CD4-positive, alpha-beta memory T cell (primary cell): ENCODE measurements around the gene AS3MT. TPM values are rescaled to one million over a fixed set of nuclear protein-coding genes. Genes with fewer than 3 reads are reported as not detected.
"Not testable (repeated sequence)": the region's sequence is repeated elsewhere in the genome, so short reads cannot be mapped to it uniquely, and the experiment has no call there.

Experiments
- CTCF ChIA-PET: fragments of 350-600 bp; sonication (Branson Sonifier 250); formaldehyde crosslinking; loops from one replicate; lab custom pipeline; 2021; ENCODE audit warnings: inconsistent platforms; ENCODE audit not compliant: partially characterized antibody; lab: Charles Lee
- POLR2A ChIA-PET: fragments of 350-600 bp; sonication (Branson Sonifier 250); formaldehyde crosslinking; loops from one replicate; lab custom pipeline; 2021; ENCODE audit not compliant: partially characterized antibody; lab: Charles Lee
- DNase-seq, 5 donors: peaks; one replicate each; pipeline versions ENCODE4 v3.0.0 to v3.0.0-alpha.2; 2020 to 2022; ENCODE audit warnings: mixed read lengths in 1 of 5
- H3K27ac ChIP-seq: one replicate; pipeline ENCODE4 v1.7.0; 2013; ENCODE audit warnings: low read depth, low read length
- H3K27me3 ChIP-seq: 2 replicates; pipeline ENCODE4 v1.7.0; 2013; ENCODE audit warnings: mild to moderate bottlenecking, low read length, moderate library complexity; ENCODE audit not compliant: insufficient read depth
- H3K36me3 ChIP-seq: 2 replicates; pipeline ENCODE4 v1.7.0; 2013; ENCODE audit warnings: mild to moderate bottlenecking, low read length, moderate library complexity; ENCODE audit not compliant: insufficient read depth
- H3K4me1 ChIP-seq: 2 replicates; pipeline ENCODE4 v1.7.0; 2013; ENCODE audit warnings: mild to moderate bottlenecking, low read length, moderate library complexity; ENCODE audit not compliant: insufficient read depth
- H3K4me3 ChIP-seq, 2 donors: one replicate each; pipeline ENCODE4 v1.7.0; 2013; ENCODE audit warnings: low read length in 2 of 2, mild to moderate bottlenecking in 1 of 2
- H3K9me3 ChIP-seq, 2 donors: one replicate each; pipeline ENCODE4 v1.7.0; 2013; ENCODE audit warnings: low read length in 2 of 2, control low read depth in 1 of 2; ENCODE audit not compliant: control insufficient read depth in 1 of 2
- H3K27ac Mint-ChIP-seq, 7 donors: one replicate each; pipeline ENCODE4 v1.8.0; 2020 to 2021; ENCODE audit warnings: mixed read lengths in 7 of 7, mild to moderate bottlenecking in 6 of 7, inconsistent platforms in 3 of 7, moderate library complexity in 3 of 7
- H3K27me3 Mint-ChIP-seq, 2 donors: one replicate each; pipeline ENCODE4 v1.8.0; 2020 to 2021; ENCODE audit warnings: mixed read lengths in 2 of 2
- H3K36me3 Mint-ChIP-seq, 2 donors: one replicate each; pipeline ENCODE4 v1.8.0; 2020 to 2021; ENCODE audit warnings: mixed read lengths in 2 of 2, inconsistent platforms in 1 of 2, mild to moderate bottlenecking in 1 of 2
- H3K4me1 Mint-ChIP-seq, 4 donors: one replicate each; pipeline ENCODE4 v1.8.0; 2020 to 2021; ENCODE audit warnings: mixed read lengths in 4 of 4, mild to moderate bottlenecking in 1 of 4
- H3K4me3 Mint-ChIP-seq, 8 donors: one replicate each; pipeline ENCODE4 v1.8.0; 2020 to 2021; ENCODE audit warnings: mixed read lengths in 8 of 8, mild to moderate bottlenecking in 7 of 8, moderate library complexity in 6 of 8, inconsistent platforms in 3 of 8
- H3K9me3 Mint-ChIP-seq, 8 donors: one replicate each; pipeline ENCODE4 v1.8.0; 2020 to 2021; ENCODE audit warnings: mixed read lengths in 8 of 8, mild to moderate bottlenecking in 5 of 8, inconsistent platforms in 3 of 8, moderate library complexity in 1 of 8
- intact Hi-C: fragments of 100-400 bp; cut with micrococcal nuclease; formaldehyde crosslinking; loops from one replicate; pipeline ENCODE4 v1.15.1; 2023
- polyA plus RNA-seq, 2 donors: library from polyadenylated mRNA; unstranded; fragments of 300-500 nt; fragmentation: Illumina TruSeq; gene quantifications; one replicate each; pipeline ENCODE4 v1.2.3, GENCODE V29; 2021
- total RNA-seq, 2 experiments: library from RNA; stranded (reverse); gene quantifications; one replicate each; pipeline ENCODE4 v1.2.3, GENCODE V29; 2021

AS3MT gene
- total and polyA plus RNA-seq, 4 experiments from 2014 or later = 0.14 to 2.3 (median 2.3) TPM; not detected in 1

DNA sequence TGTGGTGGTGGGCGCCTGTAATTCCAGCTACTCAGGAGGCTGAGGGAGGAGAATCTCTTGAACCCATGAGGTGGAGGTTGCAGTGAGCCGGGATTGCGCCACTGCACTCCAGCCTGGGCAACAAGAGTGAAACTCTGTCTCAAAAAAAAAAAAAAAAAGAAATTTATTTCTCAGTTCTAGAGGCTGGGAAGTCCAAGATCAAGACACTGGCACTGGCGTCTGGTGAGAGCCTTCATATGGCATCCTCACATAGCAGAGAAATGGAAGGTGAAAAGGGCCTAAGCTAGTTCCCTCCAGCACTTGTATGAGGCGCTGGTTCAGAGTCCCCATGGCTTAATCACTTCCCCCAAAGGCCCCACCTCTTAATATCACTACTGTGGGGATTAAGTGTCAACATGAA lies 59.2 kb downstream of the AS3MT start:
- H3K4me3 Mint-ChIP-seq, H3K27ac Mint-ChIP-seq, H3K36me3 ChIP-seq, H3K9me3 ChIP-seq, H3K27me3 ChIP-seq, H3K27me3 Mint-ChIP-seq, H3K27ac ChIP-seq, H3K4me1 ChIP-seq, DNase-seq, intact Hi-C loops, H3K9me3 Mint-ChIP-seq, POLR2A ChIA-PET, CTCF ChIA-PET, H3K4me3 ChIP-seq: not testable (repeated sequence)
- peaks cover 7 to 19% of the 10 kb centered on the region in 2 donors for H3K36me3 Mint-ChIP-seq
- H3K4me1 Mint-ChIP-seq = peaks cover 12 to 15% (median 13%) of the 10 kb centered on the region in 4 donors

DNA sequence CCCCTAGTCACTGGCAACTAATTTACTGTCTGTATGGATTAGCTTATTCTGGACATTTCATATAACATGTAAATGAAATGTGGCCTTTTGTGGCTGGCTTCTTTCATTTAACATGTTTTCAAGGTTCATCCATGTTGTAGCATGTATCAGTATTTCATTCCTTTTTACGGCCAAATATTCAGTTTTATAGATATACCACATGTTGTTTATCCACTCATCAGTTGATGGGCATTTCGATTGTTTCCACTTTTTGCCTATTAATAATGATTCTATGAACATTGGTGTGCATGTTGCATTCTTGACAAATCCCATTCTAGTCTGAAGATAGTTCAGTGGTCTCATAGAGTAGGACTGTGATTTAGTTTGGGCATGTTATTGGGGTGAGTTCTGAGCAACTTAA lies 61.5 kb downstream of the AS3MT start:
- H3K9me3 ChIP-seq = no peaks in the 10 kb centered on the region
- peaks cover under 1 to 7% (median 2%) of the 10 kb centered on the region in 4 donors for H3K4me1 Mint-ChIP-seq
- no peak for DNase-seq
- peaks cover 0 to 3% (median 0%) of the 10 kb centered on the region in 8 donors for H3K9me3 Mint-ChIP-seq
- H3K27ac ChIP-seq = no peak overlapping the region
- H3K4me3 Mint-ChIP-seq = no peak overlapping the region
- H3K36me3 ChIP-seq = no peaks in the 10 kb centered on the region
- CTCF ChIA-PET = no interaction called here
- H3K4me1 ChIP-seq = peaks cover 3% of the 10 kb centered on the region
- H3K27ac Mint-ChIP-seq = no peak overlapping the region
- no peak overlapping the region for H3K4me3 ChIP-seq
- intact Hi-C loops = no loop called here
- POLR2A ChIA-PET = no interaction called here
- no peaks in the 10 kb centered on the region for H3K27me3 ChIP-seq
- peaks cover 7 to 19% of the 10 kb centered on the region in 2 donors for H3K36me3 Mint-ChIP-seq
- H3K27me3 Mint-ChIP-seq = no peaks in the 10 kb centered on the region

DNA sequence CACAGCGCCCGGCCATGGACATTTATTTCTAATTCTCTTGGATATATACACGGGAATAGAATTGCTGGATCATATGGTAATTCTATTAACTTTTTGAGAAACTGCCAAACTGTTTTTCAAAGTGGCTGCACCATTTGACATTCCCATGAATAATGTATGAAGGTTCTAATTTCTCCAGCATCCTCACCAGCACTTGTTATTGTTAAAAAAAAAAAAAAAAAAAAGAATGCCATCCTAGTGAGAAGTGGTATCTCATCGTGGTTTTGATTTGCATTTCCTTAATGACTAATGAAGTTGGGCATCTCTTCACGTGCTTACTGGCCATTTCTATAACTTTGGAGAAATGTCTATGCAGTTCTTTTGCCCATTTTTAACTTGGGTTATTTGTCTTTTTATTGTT lies 62.4 kb downstream of the AS3MT start:
- Histone ChIP-seq H3K4me3 (no peak overlapping the region), H3K9me3 (no peaks in the 10 kb centered on the region), H3K27me3 (no peaks in the 10 kb centered on the region), H3K27ac (no peak overlapping the region), H3K36me3 (no peaks in the 10 kb centered on the region), H3K4me1 (peaks cover 12% of the 10 kb centered on the region)
- H3K4me3 Mint-ChIP-seq = no peak overlapping the region
- no peaks in the 10 kb centered on the region for H3K27me3 Mint-ChIP-seq
- ChIA-PET POLR2A (interaction anchor here (1.2 kb wide), 1 partner anchor 14 kb away, joined by 3 read pairs; no protein-coding TSS in a partner anchor), CTCF (interaction anchor here (0.7 kb wide), 1 partner anchor 85 kb away, joined by 3 read pairs; no protein-coding TSS in a partner anchor)
- intact Hi-C loops = no loop called here
- peaks cover 0 to 3% (median 0%) of the 10 kb centered on the region in 8 donors for H3K9me3 Mint-ChIP-seq
- H3K36me3 Mint-ChIP-seq = peaks cover 7 to 22% of the 10 kb centered on the region in 2 donors
- no peak for DNase-seq
- H3K4me1 Mint-ChIP-seq = peaks cover 10 to 16% (median 11%) of the 10 kb centered on the region in 4 donors
- no peak overlapping the region for H3K27ac Mint-ChIP-seq

DNA sequence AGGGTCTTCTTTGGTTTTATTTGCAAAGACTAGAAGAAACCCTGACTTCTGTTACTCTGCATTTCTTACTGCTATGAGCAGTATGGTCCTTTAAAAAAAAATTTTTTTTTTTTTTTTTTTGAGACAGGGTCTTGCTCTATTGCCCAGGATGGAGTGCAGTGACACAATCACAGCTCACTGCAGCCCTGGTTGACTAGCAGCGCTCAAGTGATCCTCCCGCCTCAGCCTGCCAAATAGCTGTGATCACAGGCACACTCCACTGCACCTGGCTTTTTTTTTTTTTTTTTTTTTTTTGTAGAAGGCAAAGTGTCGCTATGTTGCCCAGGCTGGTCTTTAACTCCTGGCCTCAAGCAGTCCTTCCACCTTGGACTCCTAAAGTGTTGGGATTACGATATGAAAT lies 66.2 kb downstream of the AS3MT start:
- no peak overlapping the region for H3K4me3 ChIP-seq
- no peaks in the 10 kb centered on the region for H3K27me3 ChIP-seq
- H3K9me3 ChIP-seq = no peaks in the 10 kb centered on the region
- no peak overlapping the region for H3K27ac ChIP-seq
- no peak for DNase-seq
- H3K9me3 Mint-ChIP-seq = peaks cover 0 to 3% (median 0%) of the 10 kb centered on the region in 8 donors
- no peak overlapping the region for H3K4me3 Mint-ChIP-seq
- POLR2A ChIA-PET = no interaction called here
- CTCF ChIA-PET = interaction anchor here (1.0 kb wide), 1 partner anchor 18 kb away, joined by 3 read pairs; the partner anchor contains the start of gene CNNM2
- no peak overlapping the region for H3K27ac Mint-ChIP-seq
- intact Hi-C loops = no loop called here
- H3K4me1 ChIP-seq = peaks cover 13% of the 10 kb centered on the region
- H3K36me3 Mint-ChIP-seq = peaks cover 2 to 12% of the 10 kb centered on the region in 2 donors
- no peaks in the 10 kb centered on the region for H3K36me3 ChIP-seq
- peaks cover 15 to 17% (median 16%) of the 10 kb centered on the region in 4 donors for H3K4me1 Mint-ChIP-seq
- H3K27me3 Mint-ChIP-seq = no peaks in the 10 kb centered on the region

DNA sequence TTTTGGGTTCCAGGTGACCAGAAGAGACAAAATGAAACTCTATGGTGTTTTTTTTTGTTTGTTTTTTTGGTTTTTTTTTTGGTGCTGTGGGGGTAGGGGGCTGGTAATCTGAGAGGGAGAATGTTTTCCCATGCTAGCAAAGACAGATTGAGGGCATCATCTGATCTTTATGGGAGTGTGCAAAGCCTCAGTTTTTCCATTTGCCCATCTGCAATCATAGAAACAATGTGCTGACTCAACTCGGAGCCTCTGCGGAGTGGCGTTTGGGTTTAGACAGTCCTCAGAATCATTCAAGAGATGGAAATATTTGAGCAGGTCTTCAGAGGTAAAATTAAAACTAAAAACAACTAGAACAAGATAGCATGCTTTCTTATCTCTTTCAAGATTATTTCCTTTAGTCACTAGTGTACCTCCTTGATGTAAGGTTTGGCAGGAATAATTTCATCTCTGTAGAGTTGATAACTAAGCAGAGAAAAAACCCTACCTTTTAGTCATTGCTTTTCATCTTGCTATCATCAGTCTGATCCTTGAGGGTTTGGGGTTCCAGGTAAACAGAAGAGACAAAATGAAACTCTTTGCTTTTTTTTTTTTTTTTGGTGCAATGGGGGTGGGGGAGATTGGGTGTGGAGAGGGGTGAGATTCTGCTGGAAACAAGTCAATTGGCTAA lies 66.8 kb downstream of the AS3MT start:
- intact Hi-C loops = no loop called here
- no peak for DNase-seq
- H3K27ac Mint-ChIP-seq = peak overlapping the region in 3 of 7 donors; percentile 5 to 81 (median 29)
- H3K9me3 ChIP-seq = no peaks in the 10 kb centered on the region
- ChIA-PET POLR2A (no interaction called here), CTCF (no interaction called here)
- H3K4me1 Mint-ChIP-seq = peaks cover 15 to 16% (median 16%) of the 10 kb centered on the region in 4 donors
- no peak overlapping the region for H3K4me3 ChIP-seq
- H3K4me3 Mint-ChIP-seq = peak overlapping the region in 6 of 8 donors; percentile 1 to 60 (median 53)
- no peaks in the 10 kb centered on the region for H3K36me3 ChIP-seq
- no peaks in the 10 kb centered on the region for H3K27me3 ChIP-seq
- peaks cover 0 to 7% of the 10 kb centered on the region in 2 donors for H3K36me3 Mint-ChIP-seq
- H3K9me3 Mint-ChIP-seq = peaks cover 0 to 3% (median 0%) of the 10 kb centered on the region in 8 donors
- H3K27me3 Mint-ChIP-seq = no peaks in the 10 kb centered on the region
- H3K27ac ChIP-seq = no peak overlapping the region
- peaks cover 13% of the 10 kb centered on the region for H3K4me1 ChIP-seq

DNA sequence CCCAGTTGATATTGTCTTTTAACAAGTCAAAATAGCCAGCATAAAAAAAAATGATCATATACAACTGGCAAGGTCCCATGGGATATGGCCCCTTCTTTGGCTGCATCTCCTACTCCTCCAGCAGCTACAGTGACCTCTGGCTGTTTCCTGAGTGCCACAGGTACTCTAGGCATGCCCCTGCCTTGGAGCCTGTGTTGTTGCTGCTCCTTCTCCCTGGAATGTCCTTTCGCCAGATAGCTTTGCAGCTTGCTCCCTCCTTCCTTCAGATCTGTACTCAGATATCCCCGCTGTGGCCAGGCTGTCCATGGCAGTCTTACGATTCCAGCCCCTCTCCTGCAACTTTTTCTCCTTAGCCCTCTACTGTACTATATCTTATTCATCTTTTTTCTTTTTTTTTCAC lies 72.1 kb downstream of the AS3MT start:
- H3K4me3 ChIP-seq = no peak overlapping the region
- peak overlapping the region in 1 of 8 donors; percentile 7 for H3K4me3 Mint-ChIP-seq

DNA sequence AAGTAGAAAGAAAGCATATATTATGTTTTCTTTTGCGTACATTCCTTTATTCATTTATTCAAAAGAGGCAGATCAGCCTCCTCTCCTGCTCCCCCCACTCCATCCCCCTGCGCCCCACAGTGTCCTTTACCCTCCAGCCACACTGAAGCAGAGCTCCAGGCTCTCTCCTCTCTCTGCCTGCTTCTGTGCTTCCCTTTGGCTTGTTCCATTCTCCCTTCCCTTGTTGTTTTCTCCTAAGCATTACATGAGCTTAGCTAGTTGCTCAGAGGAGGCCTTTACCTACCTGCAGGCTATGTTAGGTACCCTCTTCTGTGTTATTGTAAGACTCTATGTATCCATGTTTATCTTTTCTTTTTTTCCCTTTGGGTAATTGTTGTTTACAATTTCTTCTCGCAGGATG lies 76.2 kb downstream of the AS3MT start:
- no peaks in the 10 kb centered on the region for H3K4me1 ChIP-seq
- H3K27ac ChIP-seq = no peak overlapping the region
- no peaks in the 10 kb centered on the region for H3K27me3 Mint-ChIP-seq
- H3K9me3 Mint-ChIP-seq = no peaks in the 10 kb centered on the region
- ChIA-PET POLR2A (interaction anchor here (1.2 kb wide), 1 partner anchor 14 kb away, joined by 3 read pairs; no protein-coding TSS in a partner anchor), CTCF (no interaction called here)
- no peaks in the 10 kb centered on the region for H3K36me3 ChIP-seq
- no peak for DNase-seq
- no peaks in the 10 kb centered on the region for H3K9me3 ChIP-seq
- no peak overlapping the region for H3K4me3 Mint-ChIP-seq
- intact Hi-C loops = no loop called here
- no peak overlapping the region for H3K27ac Mint-ChIP-seq
- H3K4me1 Mint-ChIP-seq = peaks cover 0 to 7% (median 2%) of the 10 kb centered on the region in 4 donors
- H3K36me3 Mint-ChIP-seq = peaks cover 3 to 7% of the 10 kb centered on the region in 2 donors
- H3K27me3 ChIP-seq = no peaks in the 10 kb centered on the region
- no peak overlapping the region for H3K4me3 ChIP-seq

More for the DNA sequence above, 72.1 kb downstream of the AS3MT start:
- H3K27me3 Mint-ChIP-seq = no peaks in the 10 kb centered on the region
- ChIA-PET POLR2A (no interaction called here), CTCF (no interaction called here)
- Histone ChIP-seq H3K4me1 (peaks cover 4% of the 10 kb centered on the region), H3K27ac (no peak overlapping the region), H3K9me3 (no peaks in the 10 kb centered on the region), H3K36me3 (no peaks in the 10 kb centered on the region), H3K27me3 (no peaks in the 10 kb centered on the region)
- no peak overlapping the region for H3K27ac Mint-ChIP-seq
- no peak for DNase-seq
- H3K9me3 Mint-ChIP-seq = no peaks in the 10 kb centered on the region
- intact Hi-C loops = no loop called here
- H3K36me3 Mint-ChIP-seq = peaks cover 3 to 8% of the 10 kb centered on the region in 2 donors
- peaks cover 6 to 12% (median 7%) of the 10 kb centered on the region in 4 donors for H3K4me1 Mint-ChIP-seq
